Ovary (tissue), 3 donors: Measurements from ENCODE around the gene LAMC3.

Source experiments
- CTCF ChIP-seq, 3 donors: fragments of 450-650 bp in 2 of 3; fragments of 200-600 bp in 1 of 3; IDR thresholded peaks; one replicate each; pipeline versions ENCODE4 v1.5.1 to v1.8.0; 2016 to 2022; ENCODE audit warnings: antibody characterized with exemption in 3 of 3, mild to moderate bottlenecking in 1 of 3
- EP300 ChIP-seq: sonication (generic); formaldehyde crosslinking; IDR thresholded peaks from one replicate; pipeline ENCODE4 v1.6.1; 2017; ENCODE audit warnings: antibody characterized with exemption
- POLR2A ChIP-seq: fragments of 450-650 bp; IDR thresholded peaks from one replicate; pipeline ENCODE4 v1.6.1; 2017; ENCODE audit warnings: antibody characterized with exemption, mild to moderate bottlenecking, moderate library complexity
- donor health status: DM: no; HTN: no; CAD: no.

- TF ChIP-seq CTCF (IDR thresholded peaks at IDR 0.05) = no peak
- TF ChIP-seq POLR2A = no peak
- TF ChIP-seq EP300 = no peak
Observed at GRCh38 chr9:131037335-131038255, 28.6 kb downstream of the LAMC3 start.
